NT2/D1 (cell line): ENCODE data around the gene ZBTB26.

Source experiments
- SUZ12 ChIP-seq: IDR thresholded peaks from 2 replicates; pipeline ENCODE4 v1.6.1; 2011; ENCODE audit not compliant: insufficient read length, insufficient read depth; ENCODE audit errors: extremely low read depth
- YY1 ChIP-seq: IDR thresholded peaks from 2 replicates; pipeline ENCODE4 v1.6.1; 2011; ENCODE audit not compliant: insufficient read length, insufficient read depth
- ZNF274 ChIP-seq: IDR thresholded peaks from 2 replicates; pipeline ENCODE4 v1.6.1; 2011; ENCODE audit warnings: mild to moderate bottlenecking, low read depth, low read length

DNA sequence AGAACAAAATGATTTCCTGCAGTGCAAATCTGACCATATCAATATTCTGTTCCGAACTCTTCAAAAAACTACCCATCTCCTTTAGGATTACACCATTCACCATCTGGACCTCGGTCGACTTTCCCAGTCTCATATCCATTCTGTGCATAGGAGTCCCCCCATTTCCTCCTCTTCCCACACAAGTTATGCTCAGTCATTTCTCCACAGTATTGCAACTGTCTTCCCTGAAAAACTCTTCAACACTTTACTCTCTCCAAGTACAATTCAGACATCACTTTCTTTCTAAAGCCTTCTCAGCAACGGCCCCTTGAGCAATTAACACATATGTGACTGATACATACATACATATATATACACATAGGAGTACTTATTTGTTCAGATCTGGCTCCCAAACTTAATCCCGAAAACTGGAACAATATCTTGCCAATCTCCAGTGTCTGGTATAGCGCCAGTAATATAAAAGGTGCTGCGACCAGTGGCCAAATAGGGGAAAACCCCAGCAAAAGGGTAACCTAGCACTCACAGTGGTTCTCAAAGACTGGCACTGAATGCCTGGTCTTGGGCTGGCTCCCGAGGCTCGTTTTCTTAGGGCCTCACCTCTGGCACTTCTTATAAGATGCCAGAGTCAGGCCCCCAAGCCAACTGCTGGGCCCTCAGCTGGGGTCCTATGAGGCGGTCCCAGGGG lies 629 bp downstream of the ZBTB26 start:
- no peak for TF ChIP-seq ZNF274
- no peak for TF ChIP-seq YY1
- TF ChIP-seq SUZ12: no peak
